ENCODE data around the gene RFC4. TPM values are rescaled to one million over a fixed set of nuclear protein-coding genes. Genes with fewer than 3 reads are reported as not detected.

RFC4 gene
- total RNA-seq, 4 donors from 2014 or later = 6.1 to 26.4 (median 10.6) TPM

DNA sequence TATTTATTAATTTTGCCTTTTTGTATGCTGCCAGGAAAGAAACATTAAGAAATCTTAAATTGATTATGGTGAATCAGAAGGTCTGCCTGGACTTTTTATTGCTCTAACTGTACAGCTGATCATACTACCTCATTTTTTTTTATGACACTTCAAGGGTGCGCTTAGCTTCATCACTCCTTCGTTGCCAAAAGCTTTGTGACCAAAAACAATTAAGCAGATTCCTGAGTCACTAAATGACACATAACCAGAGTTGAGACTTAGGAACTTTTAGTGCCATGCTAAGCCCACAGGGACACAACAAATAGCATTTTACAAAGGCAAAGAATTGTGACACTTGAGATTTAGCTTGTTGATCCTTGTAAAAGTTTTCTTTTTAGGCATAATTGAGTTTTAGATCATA is 41.2 kb upstream of the RFC4 start:
- H3K4me3 ChIP-seq = no peak overlapping the region
- H3K27me3 ChIP-seq = no peaks in the 10 kb centered on the region
- no peaks in the 10 kb centered on the region for H3K4me1 ChIP-seq
- TF ChIP-seq POLR2A (IDR thresholded peaks at IDR 0.05) = no peak
- TF ChIP-seq, protein P1, sequence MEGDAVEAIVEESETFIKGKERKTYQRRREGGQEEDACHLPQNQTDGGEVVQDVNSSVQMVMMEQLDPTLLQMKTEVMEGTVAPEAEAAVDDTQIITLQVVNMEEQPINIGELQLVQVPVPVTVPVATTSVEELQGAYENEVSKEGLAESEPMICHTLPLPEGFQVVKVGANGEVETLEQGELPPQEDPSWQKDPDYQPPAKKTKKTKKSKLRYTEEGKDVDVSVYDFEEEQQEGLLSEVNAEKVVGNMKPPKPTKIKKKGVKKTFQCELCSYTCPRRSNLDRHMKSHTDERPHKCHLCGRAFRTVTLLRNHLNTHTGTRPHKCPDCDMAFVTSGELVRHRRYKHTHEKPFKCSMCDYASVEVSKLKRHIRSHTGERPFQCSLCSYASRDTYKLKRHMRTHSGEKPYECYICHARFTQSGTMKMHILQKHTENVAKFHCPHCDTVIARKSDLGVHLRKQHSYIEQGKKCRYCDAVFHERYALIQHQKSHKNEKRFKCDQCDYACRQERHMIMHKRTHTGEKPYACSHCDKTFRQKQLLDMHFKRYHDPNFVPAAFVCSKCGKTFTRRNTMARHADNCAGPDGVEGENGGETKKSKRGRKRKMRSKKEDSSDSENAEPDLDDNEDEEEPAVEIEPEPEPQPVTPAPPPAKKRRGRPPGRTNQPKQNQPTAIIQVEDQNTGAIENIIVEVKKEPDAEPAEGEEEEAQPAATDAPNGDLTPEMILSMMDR (IDR thresholded peaks at IDR 0.05) = no peak
- H3K27ac ChIP-seq = no peak overlapping the region
- H3K9me3 ChIP-seq = no peaks in the 10 kb centered on the region
- no peak for DNase-seq
- H3K36me3 ChIP-seq = no peaks in the 10 kb centered on the region

DNA sequence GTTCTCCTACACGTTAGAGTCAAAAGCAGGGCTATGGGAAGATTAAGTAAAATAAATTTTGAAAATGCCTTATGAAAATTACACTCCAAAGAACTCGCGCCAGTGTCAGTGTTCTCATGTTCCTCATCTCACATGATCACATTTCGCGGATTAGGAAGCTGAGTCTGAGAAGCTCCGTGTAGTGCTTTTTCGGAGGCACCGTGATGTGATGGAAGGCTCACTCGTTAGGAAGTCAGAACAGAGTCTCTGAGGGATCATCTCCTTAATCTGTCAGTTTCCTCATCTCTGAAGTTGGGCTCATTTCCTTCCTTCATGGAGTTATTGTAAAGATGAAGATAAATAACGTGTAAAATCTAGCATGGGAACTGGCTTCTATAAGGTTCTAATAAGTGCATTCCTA is 39.5 kb upstream of the RFC4 start:
- no peak overlapping the region for H3K4me3 ChIP-seq

DNA sequence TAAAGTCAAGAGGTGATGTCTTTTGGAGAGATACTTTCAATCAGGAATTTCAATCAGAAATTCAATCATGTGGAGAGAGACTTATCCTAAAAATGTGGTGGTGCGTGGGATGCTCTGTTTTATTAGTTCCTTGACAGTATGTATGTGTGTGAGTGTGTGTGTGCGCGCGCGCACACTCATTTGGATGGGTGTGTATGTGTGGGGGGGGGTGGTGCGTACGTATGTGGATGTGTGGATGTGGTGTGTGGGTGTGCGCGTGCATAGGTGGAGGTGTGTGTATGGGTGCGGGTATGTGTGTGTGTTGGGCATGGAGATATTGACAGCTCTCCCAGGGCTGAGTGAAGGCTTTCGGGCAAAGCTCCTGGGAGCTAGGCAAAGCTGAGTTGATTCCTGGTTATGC is 38.6 kb upstream of the RFC4 start:
- Histone ChIP-seq H3K9me3 (no peaks in the 10 kb centered on the region), H3K36me3 (no peaks in the 10 kb centered on the region), H3K27ac (no peak overlapping the region), H3K4me3 (no peak overlapping the region), H3K27me3 (no peaks in the 10 kb centered on the region), H3K4me1 (no peaks in the 10 kb centered on the region)
- DNase-seq = no peak
- TF ChIP-seq, protein P1 (IDR thresholded peaks at IDR 0.05) = no peak
- TF ChIP-seq POLR2A (IDR thresholded peaks at IDR 0.05) = no peak

More for the DNA sequence above, 39.5 kb upstream of the RFC4 start:
- Histone ChIP-seq H3K27me3 (no peaks in the 10 kb centered on the region), H3K27ac (no peak overlapping the region), H3K36me3 (no peaks in the 10 kb centered on the region), H3K4me1 (no peaks in the 10 kb centered on the region), H3K9me3 (no peaks in the 10 kb centered on the region)
- TF ChIP-seq, protein P1 (IDR thresholded peaks at IDR 0.05) = no peak
- no peak for TF ChIP-seq POLR2A (IDR thresholded peaks at IDR 0.05)
- DNase-seq = no peak

DNA sequence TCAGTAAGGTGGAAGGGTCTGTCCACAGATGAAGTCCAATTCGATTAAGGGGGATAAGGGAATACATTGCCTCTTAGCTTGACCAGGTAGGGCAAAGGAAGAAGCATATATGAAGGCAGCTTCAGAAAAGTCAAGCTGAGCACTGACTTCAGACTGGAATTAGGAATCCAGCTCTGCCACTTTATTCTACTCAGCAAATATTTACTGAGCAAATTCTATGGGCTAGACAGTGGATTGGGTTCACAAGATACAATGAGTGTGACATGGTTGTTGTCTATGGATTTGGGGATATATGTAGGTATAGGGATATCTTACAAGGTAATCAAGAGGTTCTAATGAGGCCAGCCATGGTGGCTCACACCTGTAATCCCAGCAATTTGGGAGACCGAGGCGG is 36.8 kb upstream of the RFC4 start:
- no peak for DNase-seq
- TF ChIP-seq POLR2A (IDR thresholded peaks at IDR 0.05) = no peak
- TF ChIP-seq, protein P1 (IDR thresholded peaks at IDR 0.05) = no peak
- H3K9me3 ChIP-seq = no peaks in the 10 kb centered on the region

DNA sequence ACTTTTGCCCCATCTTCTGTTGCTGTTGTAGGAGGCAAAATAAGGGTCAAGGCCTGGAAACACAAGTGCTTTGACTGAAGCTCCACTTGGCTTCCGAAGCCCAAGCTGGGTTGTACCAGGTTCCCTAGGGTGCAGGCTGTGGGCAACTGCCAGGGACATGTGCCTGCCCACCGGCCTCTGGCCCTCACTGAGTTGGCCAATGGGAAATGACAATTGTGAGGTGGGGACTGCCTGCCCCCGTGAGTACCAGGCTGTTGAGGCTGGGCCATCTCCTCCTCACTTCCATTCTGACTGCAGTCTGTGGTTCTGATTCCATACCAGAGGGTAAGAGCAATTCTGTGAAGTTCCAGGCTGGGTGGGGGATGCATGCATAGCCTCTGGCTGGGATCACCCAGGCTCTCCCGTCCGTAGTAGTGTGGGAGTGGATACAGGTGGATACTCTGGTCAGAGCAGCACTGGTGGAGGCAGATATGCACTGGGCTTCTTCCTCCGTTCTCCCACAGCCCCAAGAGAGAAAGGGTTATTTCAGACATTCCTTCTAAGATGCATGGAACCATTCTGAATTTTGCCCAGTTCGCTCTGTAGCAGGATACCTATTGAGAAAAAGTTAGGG is 36.2 kb upstream of the RFC4 start, which contains the start of gene ADIPOQ:
Gene ADIPOQ (plus strand): TSS at position 285 of the 613 bp plus-strand sequence. CDS start 10,349 bp downstream, outside the sequence.
- DNase-seq = no peak
- Histone ChIP-seq H3K9me3 (no peaks in the 10 kb centered on the region), H3K27ac (no peak within 1 kb of the TSS), H3K4me1 (no peaks in the 10 kb centered on the region), H3K36me3 (no peaks in the 10 kb centered on the region), H3K4me3 (no peak within 1 kb of the TSS), H3K27me3 (no peaks in the 10 kb centered on the region)
- TF ChIP-seq POLR2A (IDR thresholded peaks at IDR 0.05) = no peak
- TF ChIP-seq, protein P1 (IDR thresholded peaks at IDR 0.05) = no peak

More for the DNA sequence above, 36.8 kb upstream of the RFC4 start:
- H3K4me1 ChIP-seq = no peaks in the 10 kb centered on the region
- H3K27ac ChIP-seq = no peak overlapping the region
- no peaks in the 10 kb centered on the region for H3K36me3 ChIP-seq
- H3K4me3 ChIP-seq = no peak overlapping the region
- H3K27me3 ChIP-seq = no peaks in the 10 kb centered on the region

Data from Peyer's patch (tissue), 4 donors.